HEK293 (cell line): ENCODE results near the gene SCFD1.

Experiments used
- ATF2 ChIP-seq: fragments of 450-650 bp; formaldehyde crosslinking; IDR thresholded peaks from 2 replicates; pipeline ENCODE4 v1.5.1; 2016; ENCODE audit warnings: missing biosample characterization, missing genetic modification characterization, low read depth
- CTCF ChIP-seq: fragments of 450-650 bp; formaldehyde crosslinking; IDR thresholded peaks from 2 replicates; pipeline ENCODE4 v1.5.1; 2016; ENCODE audit warnings: missing biosample characterization, missing genetic modification characterization
- KLF16 ChIP-seq: fragments of 450-650 bp; formaldehyde crosslinking; IDR thresholded peaks from 2 replicates; pipeline ENCODE4 v1.5.1; 2017; ENCODE audit warnings: missing biosample characterization, missing genetic modification characterization
- ZFHX2 ChIP-seq: fragments of 450-650 bp; formaldehyde crosslinking; conservative IDR thresholded peaks from 2 replicates; pipeline ENCODE4 v1.5.1; 2016; ENCODE audit warnings: missing biosample characterization, missing genetic modification characterization
- ZFP41 ChIP-seq: fragments of 450-650 bp; formaldehyde crosslinking; IDR thresholded peaks from 2 replicates; pipeline ENCODE4 v1.5.1; 2016; ENCODE audit warnings: missing biosample characterization, missing genetic modification characterization, borderline replicate concordance
- ZNF169 ChIP-seq: fragments of 450-650 bp; formaldehyde crosslinking; IDR thresholded peaks from 2 replicates; pipeline ENCODE4 v1.5.1; 2016; ENCODE audit warnings: missing biosample characterization, missing genetic modification characterization
- ZNF23 ChIP-seq: fragments of 450-650 bp; formaldehyde crosslinking; IDR thresholded peaks from 2 replicates; pipeline ENCODE4 v1.5.1; 2016; ENCODE audit warnings: missing biosample characterization, missing genetic modification characterization, borderline replicate concordance
- ZNF530 ChIP-seq: fragments of 450-650 bp; formaldehyde crosslinking; IDR thresholded peaks from 2 replicates; pipeline ENCODE4 v1.5.1; 2016; ENCODE audit warnings: low read depth, missing biosample characterization, missing genetic modification characterization
- ZNF658 ChIP-seq: fragments of 450-650 bp; formaldehyde crosslinking; IDR thresholded peaks from 2 replicates; pipeline ENCODE4; 2016; ENCODE audit warnings: missing biosample characterization, missing genetic modification characterization

DNA sequence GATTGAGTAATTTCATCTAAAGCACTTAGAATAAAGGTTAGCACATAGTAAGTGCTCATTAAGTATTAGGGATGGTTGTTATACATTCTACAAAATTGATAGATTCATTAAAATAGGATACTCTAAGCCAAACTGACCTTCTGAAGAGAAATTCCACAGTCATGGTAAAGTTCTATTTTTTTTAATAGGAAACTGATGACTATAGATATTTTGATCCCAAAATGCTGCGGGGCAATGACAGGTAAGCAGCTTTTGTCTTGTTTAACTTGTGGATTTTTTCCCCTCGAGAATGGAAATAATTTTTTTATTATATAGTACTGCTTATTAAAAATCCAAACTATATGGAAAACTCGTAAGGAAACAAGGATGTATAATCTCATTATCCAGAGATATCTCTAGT lies 97.0 kb downstream of the SCFD1 start:
- TF ChIP-seq ZFHX2 (tag by site-specific recombination) (no peak), ZFP41 (tag by site-specific recombination) (no peak), ZNF23 (no peak), CTCF (tag by site-specific recombination) (no peak), KLF16 (tag by site-specific recombination) (no peak), ZNF658 (tag by site-specific recombination) (no peak), ZNF530 (no peak), ATF2 (tag by site-specific recombination) (no peak), ZNF169 (no peak)
